Activated CD4-positive, alpha-beta T cell treated with anti-CD3 and anti-CD28 coated beads for 48 hours (primary cell): ENCODE measurements around the gene LRRC49.

ENCODE experiments used
- DNase-seq: peaks from one replicate; pipeline ENCODE4 v3.0.0-alpha.2; 2020

LRRC49 gene

DNA sequence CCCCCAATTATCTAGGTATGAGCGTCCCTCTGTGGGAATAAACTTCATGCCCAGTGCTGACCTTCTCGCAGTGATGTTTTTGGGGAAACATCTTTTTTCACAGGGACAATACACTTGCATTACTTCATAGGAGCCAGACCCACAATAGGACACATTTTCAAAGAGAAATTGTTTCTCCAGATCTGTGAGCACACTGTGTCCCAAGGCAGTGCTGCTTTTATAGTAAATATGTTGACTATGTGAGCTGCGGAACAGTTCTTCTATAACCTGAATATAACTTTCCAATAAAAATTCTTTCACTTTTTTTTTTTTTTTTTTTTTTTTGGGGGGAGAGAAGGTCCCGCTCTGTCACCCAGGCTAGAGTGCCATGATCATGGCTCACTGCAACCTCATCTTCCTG, 205.3 kb downstream of the LRRC49 start:
- no peak for DNase-seq

DNA sequence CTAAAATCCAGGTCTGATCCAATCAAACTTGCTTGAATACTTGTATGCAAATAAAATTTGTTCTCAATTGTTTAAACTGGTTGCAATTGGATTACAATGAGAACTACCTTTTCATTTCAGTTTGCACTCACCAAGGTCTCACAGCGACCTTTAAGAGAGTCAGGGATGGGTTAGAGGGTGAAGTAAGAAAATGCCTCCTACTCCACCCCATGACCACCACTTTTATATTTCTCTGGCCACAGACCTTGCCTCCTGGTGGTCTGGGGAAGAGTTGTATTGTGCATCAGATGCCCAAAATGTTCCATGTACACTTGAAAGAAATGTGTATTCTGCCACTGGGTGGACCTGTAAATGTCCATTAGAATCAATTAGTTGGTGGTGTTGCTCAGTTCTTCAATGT, 206.3 kb downstream of the LRRC49 start:
- DNase-seq = no peak
